Lower leg skin (tissue), 3 donors: ENCODE results near the gene SLC25A29.

Experiments
- POLR2A ChIP-seq, 2 donors: fragments of 450-650 bp; IDR thresholded peaks; one replicate each; pipeline ENCODE4 v1.6.1; 2016 to 2017; ENCODE audit warnings: antibody characterized with exemption in 2 of 2, mild to moderate bottlenecking in 1 of 2, moderate library complexity in 1 of 2
- TF ChIP-seq, protein P1 (sequence below), 3 donors: fragments of 450-650 bp; IDR thresholded peaks; one replicate each; pipeline ENCODE4 v1.5.1; 2016; ENCODE audit warnings: antibody characterized with exemption in 3 of 3, mild to moderate bottlenecking in 3 of 3, moderate library complexity in 2 of 3

DNA sequence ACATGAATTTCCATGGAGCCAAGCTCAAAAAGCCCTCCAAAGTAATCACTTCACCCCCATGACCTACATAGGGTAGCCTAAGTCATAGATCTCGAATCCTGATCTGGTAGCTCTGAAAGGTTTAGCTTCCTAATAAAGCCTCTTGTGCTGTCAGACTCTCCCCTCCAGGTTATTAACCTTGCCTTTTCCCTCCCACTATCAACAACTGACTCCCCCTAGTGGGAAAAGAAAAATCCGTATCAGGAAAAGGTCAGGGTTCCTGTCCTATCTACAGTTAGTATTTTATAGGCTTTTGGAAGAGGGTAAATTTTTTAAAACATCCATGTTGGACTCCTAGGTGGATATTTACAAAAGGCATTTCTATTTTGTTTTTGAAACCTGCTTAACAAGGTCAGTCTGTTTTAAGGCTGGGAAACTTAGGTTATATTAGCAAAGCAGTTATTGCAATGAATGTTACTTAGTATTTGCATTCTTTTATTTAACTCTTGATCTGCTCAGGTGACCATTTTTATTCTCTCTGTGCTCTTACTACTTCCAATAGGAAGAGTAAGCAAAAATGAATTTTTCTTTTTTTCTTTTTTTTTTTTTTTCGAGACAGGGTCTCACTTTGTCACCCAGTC, 59.3 kb downstream of the SLC25A29 start:
- TF ChIP-seq, protein P1, sequence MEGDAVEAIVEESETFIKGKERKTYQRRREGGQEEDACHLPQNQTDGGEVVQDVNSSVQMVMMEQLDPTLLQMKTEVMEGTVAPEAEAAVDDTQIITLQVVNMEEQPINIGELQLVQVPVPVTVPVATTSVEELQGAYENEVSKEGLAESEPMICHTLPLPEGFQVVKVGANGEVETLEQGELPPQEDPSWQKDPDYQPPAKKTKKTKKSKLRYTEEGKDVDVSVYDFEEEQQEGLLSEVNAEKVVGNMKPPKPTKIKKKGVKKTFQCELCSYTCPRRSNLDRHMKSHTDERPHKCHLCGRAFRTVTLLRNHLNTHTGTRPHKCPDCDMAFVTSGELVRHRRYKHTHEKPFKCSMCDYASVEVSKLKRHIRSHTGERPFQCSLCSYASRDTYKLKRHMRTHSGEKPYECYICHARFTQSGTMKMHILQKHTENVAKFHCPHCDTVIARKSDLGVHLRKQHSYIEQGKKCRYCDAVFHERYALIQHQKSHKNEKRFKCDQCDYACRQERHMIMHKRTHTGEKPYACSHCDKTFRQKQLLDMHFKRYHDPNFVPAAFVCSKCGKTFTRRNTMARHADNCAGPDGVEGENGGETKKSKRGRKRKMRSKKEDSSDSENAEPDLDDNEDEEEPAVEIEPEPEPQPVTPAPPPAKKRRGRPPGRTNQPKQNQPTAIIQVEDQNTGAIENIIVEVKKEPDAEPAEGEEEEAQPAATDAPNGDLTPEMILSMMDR (IDR thresholded peaks at IDR 0.05), result no peak
- TF ChIP-seq POLR2A (IDR thresholded peaks at IDR 0.05), result no peak
